Activated CD4-positive, alpha-beta T cell treated with anti-CD3 and anti-CD28 coated beads, Interleukin-2, amount 10 ng/mL, durations not matched to agents 24 days and 14 days (primary cell): ENCODE results near the gene PDZD8. TPM values are rescaled to one million over a fixed set of nuclear protein-coding genes. Genes with fewer than 3 reads are reported as not detected.

Source experiments
- DNase-seq: peaks from one replicate; pipeline ENCODE4 v3.0.0; 2022
- H3K27ac Mint-ChIP-seq: one replicate; pipeline ENCODE4 v1.8.0; 2022; ENCODE audit warnings: mild to moderate bottlenecking, mixed read lengths
- H3K27me3 Mint-ChIP-seq: one replicate; pipeline ENCODE4 v1.8.0; 2022; ENCODE audit warnings: mixed read lengths
- H3K36me3 Mint-ChIP-seq: one replicate; pipeline ENCODE4 v1.8.0; 2022; ENCODE audit warnings: low read depth, mild to moderate bottlenecking, mixed read lengths
- H3K4me1 Mint-ChIP-seq: one replicate; pipeline ENCODE4 v1.8.0; 2021; ENCODE audit warnings: mixed read lengths
- H3K4me3 Mint-ChIP-seq: one replicate; pipeline ENCODE4 v1.8.0; 2022; ENCODE audit warnings: mild to moderate bottlenecking, moderate library complexity, mixed read lengths
- H3K9me3 Mint-ChIP-seq: one replicate; pipeline ENCODE4 v1.8.0; 2021; ENCODE audit warnings: mixed read lengths
- intact Hi-C: fragments of 100-400 bp; cut with micrococcal nuclease; formaldehyde crosslinking; loops from one replicate; pipeline ENCODE4 v1.15.1; 2023
- total RNA-seq: library from RNA; stranded (reverse); gene quantifications from 2 replicates; pipeline ENCODE4 v1.2.3, GENCODE V29; 2022

Gene PDZD8
- total RNA-seq, 1 donor from 2014 or later = 23.3 TPM

- Mint-ChIP-seq H3K4me1 (no peaks in the 10 kb centered on the region), H3K4me3 (no peak overlapping the region), H3K27ac (no peak overlapping the region), H3K9me3 (no peaks in the 10 kb centered on the region), H3K36me3 (no peaks in the 10 kb centered on the region), H3K27me3 (no peaks in the 10 kb centered on the region)
- DNase-seq = no peak
- intact Hi-C loops = no loop called here
Observed at GRCh38 chr10:117275121-117275520, 100.1 kb downstream of the PDZD8 start.

GRCh38 chr10:117274509-117274908 is 100.7 kb downstream of the PDZD8 start:
- Mint-ChIP-seq H3K27me3 (no peaks in the 10 kb centered on the region), H3K9me3 (no peaks in the 10 kb centered on the region), H3K4me1 (no peaks in the 10 kb centered on the region), H3K27ac (no peak overlapping the region), H3K36me3 (no peaks in the 10 kb centered on the region), H3K4me3 (no peak overlapping the region)
- intact Hi-C loops = no loop called here
- DNase-seq = no peak

GRCh38 chr10:117273980-117274379 is 101.3 kb downstream of the PDZD8 start:
- Mint-ChIP-seq H3K4me3 (no peak overlapping the region), H3K27me3 (no peaks in the 10 kb centered on the region), H3K9me3 (no peaks in the 10 kb centered on the region), H3K4me1 (no peaks in the 10 kb centered on the region), H3K27ac (no peak overlapping the region), H3K36me3 (no peaks in the 10 kb centered on the region)
- DNase-seq = no peak
- intact Hi-C loops = no loop called here

GRCh38 chr10:117272195-117273076 is 102.8 kb downstream of the PDZD8 start:
- Mint-ChIP-seq H3K9me3 (no peaks in the 10 kb centered on the region), H3K27ac (no peak overlapping the region), H3K4me3 (no peak overlapping the region), H3K27me3 (no peaks in the 10 kb centered on the region), H3K36me3 (no peaks in the 10 kb centered on the region), H3K4me1 (no peaks in the 10 kb centered on the region)
- peak; percentile 28 for DNase-seq
- intact Hi-C loops = no loop called here

- H3K27me3 Mint-ChIP-seq = peaks cover 1% of the 10 kb centered on the region
- intact Hi-C loops = no loop called here
- no peak overlapping the region for H3K4me3 Mint-ChIP-seq
- no peak for DNase-seq
- no peaks in the 10 kb centered on the region for H3K36me3 Mint-ChIP-seq
- H3K4me1 Mint-ChIP-seq = no peaks in the 10 kb centered on the region
- no peaks in the 10 kb centered on the region for H3K9me3 Mint-ChIP-seq
- H3K27ac Mint-ChIP-seq = no peak overlapping the region
Observed at GRCh38 chr10:117271427-117271826, 103.8 kb downstream of the PDZD8 start.

- Mint-ChIP-seq H3K4me1 (no peaks in the 10 kb centered on the region), H3K36me3 (no peaks in the 10 kb centered on the region), H3K4me3 (no peak overlapping the region), H3K27me3 (peaks cover 1% of the 10 kb centered on the region), H3K27ac (no peak overlapping the region), H3K9me3 (no peaks in the 10 kb centered on the region)
- DNase-seq = no peak
- intact Hi-C loops = no loop called here
Observed at GRCh38 chr10:117268907-117269306, 106.3 kb downstream of the PDZD8 start.

- H3K27ac Mint-ChIP-seq = no peak overlapping the region
- H3K4me3 Mint-ChIP-seq = no peak overlapping the region
- H3K27me3 Mint-ChIP-seq = peaks cover 1% of the 10 kb centered on the region
- DNase-seq = no peak
- no peaks in the 10 kb centered on the region for H3K4me1 Mint-ChIP-seq
- H3K36me3 Mint-ChIP-seq = no peaks in the 10 kb centered on the region
- H3K9me3 Mint-ChIP-seq = no peaks in the 10 kb centered on the region
- intact Hi-C loops = no loop called here
Observed at GRCh38 chr10:117268258-117268657, 107.0 kb downstream of the PDZD8 start.

- H3K27me3 Mint-ChIP-seq = peaks cover 1% of the 10 kb centered on the region
- H3K4me1 Mint-ChIP-seq = no peaks in the 10 kb centered on the region
- H3K36me3 Mint-ChIP-seq = no peaks in the 10 kb centered on the region
- H3K27ac Mint-ChIP-seq = no peak overlapping the region
- intact Hi-C loops = no loop called here
- H3K9me3 Mint-ChIP-seq = no peaks in the 10 kb centered on the region
- no peak overlapping the region for H3K4me3 Mint-ChIP-seq
- no peak for DNase-seq
Observed at GRCh38 chr10:117266812-117267211, 108.4 kb downstream of the PDZD8 start.

- intact Hi-C loops = no loop called here
- peaks cover 4% of the 10 kb centered on the region for H3K27me3 Mint-ChIP-seq
- no peak overlapping the region for H3K4me3 Mint-ChIP-seq
- H3K36me3 Mint-ChIP-seq = no peaks in the 10 kb centered on the region
- no peak overlapping the region for H3K27ac Mint-ChIP-seq
- no peaks in the 10 kb centered on the region for H3K9me3 Mint-ChIP-seq
- no peaks in the 10 kb centered on the region for H3K4me1 Mint-ChIP-seq
- no peak for DNase-seq
Observed at GRCh38 chr10:117266400-117266799, 108.8 kb downstream of the PDZD8 start.

GRCh38 chr10:117264782-117265181 is 110.5 kb downstream of the PDZD8 start:
- DNase-seq = no peak
- Mint-ChIP-seq H3K4me1 (peaks cover 5% of the 10 kb centered on the region), H3K27ac (no peak overlapping the region), H3K4me3 (no peak overlapping the region), H3K36me3 (no peaks in the 10 kb centered on the region), H3K27me3 (peaks cover 10% of the 10 kb centered on the region), H3K9me3 (no peaks in the 10 kb centered on the region)
- intact Hi-C loops = no loop called here

GRCh38 chr10:117262903-117263293 is 112.3 kb downstream of the PDZD8 start:
- Mint-ChIP-seq H3K9me3 (no peaks in the 10 kb centered on the region), H3K27me3 (peaks cover 17% of the 10 kb centered on the region), H3K4me3 (no peak overlapping the region), H3K4me1 (peaks cover 12% of the 10 kb centered on the region), H3K27ac (no peak overlapping the region), H3K36me3 (no peaks in the 10 kb centered on the region)
- DNase-seq = no peak
- intact Hi-C loops = no loop called here

GRCh38 chr10:117262291-117262902 is 112.8 kb downstream of the PDZD8 start:
- no peak overlapping the region for H3K27ac Mint-ChIP-seq
- no peak overlapping the region for H3K4me3 Mint-ChIP-seq
- no peaks in the 10 kb centered on the region for H3K36me3 Mint-ChIP-seq
- DNase-seq = no peak
- peaks cover 19% of the 10 kb centered on the region for H3K27me3 Mint-ChIP-seq
- intact Hi-C loops = no loop called here
- peaks cover 12% of the 10 kb centered on the region for H3K4me1 Mint-ChIP-seq
- no peaks in the 10 kb centered on the region for H3K9me3 Mint-ChIP-seq

- Mint-ChIP-seq H3K27me3 (peaks cover 18% of the 10 kb centered on the region), H3K4me3 (no peak overlapping the region), H3K27ac (no peak overlapping the region), H3K36me3 (no peaks in the 10 kb centered on the region), H3K9me3 (no peaks in the 10 kb centered on the region), H3K4me1 (peaks cover 12% of the 10 kb centered on the region)
- DNase-seq = no peak
- intact Hi-C loops = no loop called here
Observed at GRCh38 chr10:117261501-117261900, 113.7 kb downstream of the PDZD8 start.

- H3K4me1 Mint-ChIP-seq = peaks cover 12% of the 10 kb centered on the region
- peak overlapping the region; percentile 51 for H3K4me3 Mint-ChIP-seq
- H3K27ac Mint-ChIP-seq = peak overlapping the region; percentile 38
- no peaks in the 10 kb centered on the region for H3K36me3 Mint-ChIP-seq
- H3K9me3 Mint-ChIP-seq = no peaks in the 10 kb centered on the region
- no peak for DNase-seq
- peaks cover 18% of the 10 kb centered on the region for H3K27me3 Mint-ChIP-seq
- intact Hi-C loops = no loop called here
Observed at GRCh38 chr10:117260084-117260483, 115.2 kb downstream of the PDZD8 start.
